Measurements from ENCODE around the gene C1orf53. TPM values are rescaled to one million over a fixed set of nuclear protein-coding genes. Genes with fewer than 3 reads are reported as not detected.
"Not testable (repeated sequence)": the region's sequence is repeated elsewhere in the genome, so short reads cannot be mapped to it uniquely, and the experiment has no call there.

The C1orf53 gene
- total RNA-seq, 3 donors from 2014 or later, result 1.1 to 6.8 (median 4.1) TPM

DNA sequence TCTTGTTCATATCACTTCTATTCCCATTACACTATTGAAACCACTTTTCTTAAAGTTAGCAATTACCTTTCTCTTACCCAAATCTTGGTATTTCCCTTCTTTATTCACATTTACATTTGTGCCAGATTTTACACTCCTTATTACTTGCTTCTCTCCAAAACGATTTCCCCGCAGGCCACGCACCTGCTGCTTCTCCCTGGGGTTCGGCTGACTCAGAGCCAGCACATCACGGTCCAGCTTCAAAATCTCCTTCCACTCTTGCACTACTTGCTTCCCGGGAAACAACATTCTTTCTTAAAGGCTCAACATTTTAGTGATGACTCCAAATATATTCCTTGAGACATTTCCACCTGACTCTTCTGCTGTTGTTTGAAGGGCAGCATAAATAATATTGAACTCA lies 35.5 kb downstream of the C1orf53 start:
- no peaks in the 10 kb centered on the region for H3K4me1 ChIP-seq (ENCODE audit: low read depth)
- DNase-seq (no peak), ATAC-seq (no peak)
- no peaks in the 10 kb centered on the region for H3K9me3 ChIP-seq
- TF ChIP-seq, protein P1, sequence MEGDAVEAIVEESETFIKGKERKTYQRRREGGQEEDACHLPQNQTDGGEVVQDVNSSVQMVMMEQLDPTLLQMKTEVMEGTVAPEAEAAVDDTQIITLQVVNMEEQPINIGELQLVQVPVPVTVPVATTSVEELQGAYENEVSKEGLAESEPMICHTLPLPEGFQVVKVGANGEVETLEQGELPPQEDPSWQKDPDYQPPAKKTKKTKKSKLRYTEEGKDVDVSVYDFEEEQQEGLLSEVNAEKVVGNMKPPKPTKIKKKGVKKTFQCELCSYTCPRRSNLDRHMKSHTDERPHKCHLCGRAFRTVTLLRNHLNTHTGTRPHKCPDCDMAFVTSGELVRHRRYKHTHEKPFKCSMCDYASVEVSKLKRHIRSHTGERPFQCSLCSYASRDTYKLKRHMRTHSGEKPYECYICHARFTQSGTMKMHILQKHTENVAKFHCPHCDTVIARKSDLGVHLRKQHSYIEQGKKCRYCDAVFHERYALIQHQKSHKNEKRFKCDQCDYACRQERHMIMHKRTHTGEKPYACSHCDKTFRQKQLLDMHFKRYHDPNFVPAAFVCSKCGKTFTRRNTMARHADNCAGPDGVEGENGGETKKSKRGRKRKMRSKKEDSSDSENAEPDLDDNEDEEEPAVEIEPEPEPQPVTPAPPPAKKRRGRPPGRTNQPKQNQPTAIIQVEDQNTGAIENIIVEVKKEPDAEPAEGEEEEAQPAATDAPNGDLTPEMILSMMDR (IDR thresholded peaks at IDR 0.05), result no peak
- no peaks in the 10 kb centered on the region for H3K36me3 ChIP-seq (ENCODE audit: low read depth)
- intact Hi-C loops (cut with DNase I, micrococcal nuclease), result no loop called here
- no peak overlapping the region for H3K4me3 ChIP-seq

GRCh38 chr1:197939159-197939980 lies 36.9 kb downstream of the C1orf53 start:
- ATAC-seq; intact Hi-C loops (cut with DNase I, micrococcal nuclease); DNase-seq; H3K4me1 ChIP-seq (ENCODE audit: low read depth); H3K9me3 ChIP-seq; H3K36me3 ChIP-seq (ENCODE audit: low read depth); H3K4me3 ChIP-seq: not testable (repeated sequence)

DNA sequence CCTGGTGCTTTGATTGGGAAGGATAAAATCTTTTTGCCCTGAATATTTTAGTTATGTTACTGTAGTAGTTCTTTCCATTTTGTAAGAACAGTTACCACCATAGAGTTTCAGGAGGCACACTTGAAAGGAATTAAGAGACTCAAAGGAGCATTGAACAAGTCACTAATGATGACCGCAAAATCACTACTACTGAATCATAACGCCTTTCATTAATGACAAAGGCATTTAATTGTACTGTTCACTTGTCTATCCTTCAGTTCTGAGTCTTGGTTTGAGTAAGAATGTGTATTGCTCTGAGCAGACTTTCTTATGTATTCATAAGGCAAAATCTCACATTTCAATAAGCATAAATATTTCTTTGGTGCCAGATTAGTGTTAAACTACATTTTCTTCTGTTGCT lies 39.6 kb downstream of the C1orf53 start:
- TF ChIP-seq, protein P1 (IDR thresholded peaks at IDR 0.05), result no peak
- no peak for ATAC-seq
- intact Hi-C loops (cut with DNase I, micrococcal nuclease), result no loop called here
- Histone ChIP-seq H3K4me3 (no peak overlapping the region), H3K36me3 (ENCODE audit: low read depth) (no peaks in the 10 kb centered on the region), H3K9me3 (no peaks in the 10 kb centered on the region), H3K4me1 (ENCODE audit: low read depth) (no peaks in the 10 kb centered on the region)
- DNase-seq, result no peak

DNA sequence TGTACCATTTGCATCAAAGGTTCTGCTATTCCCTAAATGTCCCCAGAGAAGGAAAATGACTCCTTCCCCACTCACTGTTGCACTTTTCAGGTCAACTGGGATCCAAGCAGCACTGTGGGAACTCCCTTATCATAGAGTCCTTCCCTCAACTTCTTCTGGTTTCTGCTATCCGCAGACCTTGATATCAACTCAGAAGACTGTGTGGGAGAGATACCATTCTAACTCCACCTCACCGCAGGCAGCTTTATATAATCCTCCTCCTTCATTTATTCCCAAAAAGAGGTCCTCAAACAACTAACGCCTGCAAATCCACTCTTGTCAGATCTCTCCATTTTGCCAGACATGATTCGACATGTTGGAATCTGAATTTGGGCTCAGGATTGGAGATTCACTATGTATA lies 42.1 kb downstream of the C1orf53 start:
- no peaks in the 10 kb centered on the region for H3K36me3 ChIP-seq (ENCODE audit: low read depth)
- ATAC-seq (no peak), DNase-seq (no peak)
- no peak overlapping the region for H3K4me3 ChIP-seq
- no peaks in the 10 kb centered on the region for H3K9me3 ChIP-seq
- intact Hi-C loops (cut with DNase I, micrococcal nuclease), result no loop called here
- TF ChIP-seq, protein P1 (IDR thresholded peaks at IDR 0.05), result no peak
- no peaks in the 10 kb centered on the region for H3K4me1 ChIP-seq (ENCODE audit: low read depth)

DNA sequence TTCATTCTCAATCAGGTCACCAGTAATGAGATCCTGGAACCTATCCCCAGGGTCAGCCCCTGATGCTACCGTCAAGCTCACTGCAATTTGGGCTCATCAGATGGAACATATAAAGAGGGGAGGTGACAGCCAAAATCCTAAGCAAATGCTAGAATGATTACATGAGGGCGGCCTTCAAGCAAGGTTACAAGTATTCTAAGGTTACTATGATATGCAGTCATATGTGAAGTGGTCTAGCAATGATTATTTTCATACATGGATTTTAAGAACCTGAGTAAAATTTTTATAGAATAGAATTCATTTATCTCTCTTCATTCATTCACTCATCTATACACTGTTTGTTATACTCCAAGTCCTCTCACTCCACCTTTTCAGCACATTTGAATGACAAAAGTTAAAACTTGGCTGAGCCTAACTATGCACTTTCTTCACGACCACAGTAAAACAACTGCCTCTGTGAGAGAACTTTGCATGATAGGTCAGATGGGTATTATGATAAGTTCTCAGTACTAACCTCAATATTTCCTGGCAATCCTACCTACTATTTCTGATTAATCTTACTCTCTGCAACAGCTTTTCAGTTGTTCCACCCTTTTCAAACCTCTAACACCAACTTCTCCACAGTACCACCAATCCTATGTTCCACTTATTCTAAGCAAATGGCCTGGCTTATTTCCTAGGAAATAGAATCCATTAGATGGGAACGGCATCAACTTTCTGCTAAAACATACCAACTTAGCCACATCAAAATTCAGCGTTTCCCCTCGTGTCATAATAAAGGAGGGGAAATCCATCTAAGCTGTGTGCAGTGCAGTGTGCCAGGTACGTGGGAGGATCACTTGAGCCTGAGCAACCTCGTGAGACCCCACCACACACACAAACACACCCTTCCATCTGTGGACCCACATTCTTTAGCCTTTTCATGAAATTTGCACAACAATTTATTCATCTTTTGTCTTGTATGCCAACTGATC lies 46.8 kb downstream of the C1orf53 start:
- no peaks in the 10 kb centered on the region for H3K4me1 ChIP-seq (ENCODE audit: low read depth)
- no peak overlapping the region for H3K4me3 ChIP-seq
- no peaks in the 10 kb centered on the region for H3K36me3 ChIP-seq (ENCODE audit: low read depth)
- H3K9me3 ChIP-seq, result no peaks in the 10 kb centered on the region
- no peak for DNase-seq
- TF ChIP-seq, protein P1 (IDR thresholded peaks at IDR 0.05), result no peak
- ATAC-seq, result no peak
- intact Hi-C loops (cut with DNase I, micrococcal nuclease), result no loop called here

- no peak for ATAC-seq
- TF ChIP-seq, protein P1 (IDR thresholded peaks at IDR 0.05), result no peak
- Histone ChIP-seq H3K4me3 (no peak overlapping the region), H3K9me3 (no peaks in the 10 kb centered on the region), H3K36me3 (ENCODE audit: low read depth) (no peaks in the 10 kb centered on the region), H3K4me1 (ENCODE audit: low read depth) (no peaks in the 10 kb centered on the region)
- intact Hi-C loops (cut with DNase I, micrococcal nuclease), result no loop called here
- DNase-seq, result no peak
Measured at GRCh38 chr1:197951089-197951488, 48.7 kb downstream of the C1orf53 start.
